Measurements from ENCODE around the gene ATF6B.

ATF6B gene

DNA sequence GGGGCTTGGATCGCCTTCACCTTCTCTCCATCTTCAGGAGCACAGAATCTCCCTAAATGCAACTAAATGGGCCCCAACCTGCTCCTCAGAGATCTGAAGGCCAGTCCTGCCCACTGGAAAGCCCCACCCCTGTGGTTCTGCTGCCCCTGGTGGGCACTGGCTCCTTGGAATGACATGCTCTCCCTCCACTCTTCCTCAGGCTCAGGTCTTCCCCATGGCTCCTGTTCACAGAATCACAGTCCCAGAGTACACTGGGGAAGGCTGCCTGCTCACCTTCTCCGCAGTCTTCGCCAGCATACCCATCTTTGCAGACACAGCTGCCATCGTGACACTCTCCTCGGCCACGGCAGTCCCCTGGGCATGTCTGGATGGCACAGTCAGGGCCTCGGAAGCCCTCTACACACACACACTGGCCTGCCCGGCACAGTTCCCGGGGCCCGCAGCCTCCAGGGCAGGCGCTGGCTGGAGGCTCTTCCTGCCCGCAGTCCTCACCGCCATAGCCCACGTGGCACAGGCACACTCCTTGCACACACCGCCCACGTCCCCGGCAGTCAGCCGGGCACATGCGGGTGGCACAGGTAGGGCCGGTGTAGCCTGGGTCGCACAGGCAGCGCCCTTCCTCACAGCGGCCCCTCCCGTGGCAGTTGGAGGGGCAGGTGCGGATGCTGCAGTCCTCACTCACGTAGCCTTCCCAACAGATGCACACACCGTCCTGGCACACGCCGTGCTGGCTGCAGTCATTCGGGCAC is 32.5 kb downstream of the ATF6B start:
- Histone ChIP-seq H3K36me3 (ENCODE audit: insufficient read depth, low read length) (no peaks in the 10 kb centered on the region), H3K9me3 (ENCODE audit: low read length) (no peaks in the 10 kb centered on the region), H3K27me3 (ENCODE audit: control insufficient read depth in 1 of 2, insufficient read depth in 2 of 2, low read length in 2 of 2) (peaks cover 0 to 27% of the 10 kb centered on the region in 2 donors), H3K4me3 (ENCODE audit: low read depth in 1 of 2, low read length in 2 of 2) (no peak overlapping the region), H3K27ac (ENCODE audit: low read depth, low read length) (no peak overlapping the region), H3K4me1 (ENCODE audit: insufficient read depth, low read length) (peaks cover 13% of the 10 kb centered on the region), H3K9ac (ENCODE audit: low read length) (no peak overlapping the region)

DNA sequence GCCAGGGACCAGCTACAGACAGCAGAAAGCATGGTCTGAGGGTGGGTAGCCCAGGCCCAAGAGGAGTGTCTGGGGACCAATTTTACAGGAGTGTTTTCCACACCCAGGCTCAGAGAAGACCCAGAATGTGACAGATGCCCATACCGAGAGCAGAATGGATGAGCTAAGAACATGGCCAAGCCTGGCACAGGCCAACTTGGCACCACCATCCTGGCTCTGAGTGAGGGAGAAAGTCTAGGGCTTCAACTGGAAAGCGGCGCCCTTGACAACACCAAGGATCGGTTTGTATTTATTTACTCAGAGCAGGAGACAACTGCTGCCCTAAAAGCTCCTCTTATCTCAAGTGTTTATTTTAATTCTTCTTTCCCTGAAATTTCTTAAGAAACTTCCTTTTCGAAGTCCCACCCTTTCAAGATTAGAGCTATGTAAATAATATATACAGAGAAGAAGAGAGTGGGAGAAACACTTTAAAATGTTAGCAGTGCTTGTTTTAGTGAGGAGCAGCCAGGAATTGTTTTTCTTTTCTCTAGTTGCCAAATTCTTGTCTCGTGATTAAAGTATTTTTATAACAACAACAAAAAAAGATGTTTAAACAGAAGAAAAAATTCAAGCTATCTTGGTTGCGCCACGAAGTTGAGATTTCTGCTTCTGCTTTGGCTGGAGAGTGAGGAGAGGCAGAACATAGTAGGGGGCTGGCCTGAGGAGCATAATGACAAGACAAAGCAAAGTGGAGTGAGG is 35.1 kb downstream of the ATF6B start:
- Histone ChIP-seq H3K27ac (ENCODE audit: low read depth, low read length) (no peak overlapping the region), H3K9me3 (ENCODE audit: low read length) (no peaks in the 10 kb centered on the region), H3K9ac (ENCODE audit: low read length) (no peak overlapping the region), H3K27me3 (ENCODE audit: control insufficient read depth in 1 of 2, insufficient read depth in 2 of 2, low read length in 2 of 2) (peaks cover 0 to 27% of the 10 kb centered on the region in 2 donors), H3K36me3 (ENCODE audit: insufficient read depth, low read length) (no peaks in the 10 kb centered on the region), H3K4me3 (ENCODE audit: low read depth in 1 of 2, low read length in 2 of 2) (no peak overlapping the region), H3K4me1 (ENCODE audit: insufficient read depth, low read length) (peaks cover 13% of the 10 kb centered on the region)

DNA sequence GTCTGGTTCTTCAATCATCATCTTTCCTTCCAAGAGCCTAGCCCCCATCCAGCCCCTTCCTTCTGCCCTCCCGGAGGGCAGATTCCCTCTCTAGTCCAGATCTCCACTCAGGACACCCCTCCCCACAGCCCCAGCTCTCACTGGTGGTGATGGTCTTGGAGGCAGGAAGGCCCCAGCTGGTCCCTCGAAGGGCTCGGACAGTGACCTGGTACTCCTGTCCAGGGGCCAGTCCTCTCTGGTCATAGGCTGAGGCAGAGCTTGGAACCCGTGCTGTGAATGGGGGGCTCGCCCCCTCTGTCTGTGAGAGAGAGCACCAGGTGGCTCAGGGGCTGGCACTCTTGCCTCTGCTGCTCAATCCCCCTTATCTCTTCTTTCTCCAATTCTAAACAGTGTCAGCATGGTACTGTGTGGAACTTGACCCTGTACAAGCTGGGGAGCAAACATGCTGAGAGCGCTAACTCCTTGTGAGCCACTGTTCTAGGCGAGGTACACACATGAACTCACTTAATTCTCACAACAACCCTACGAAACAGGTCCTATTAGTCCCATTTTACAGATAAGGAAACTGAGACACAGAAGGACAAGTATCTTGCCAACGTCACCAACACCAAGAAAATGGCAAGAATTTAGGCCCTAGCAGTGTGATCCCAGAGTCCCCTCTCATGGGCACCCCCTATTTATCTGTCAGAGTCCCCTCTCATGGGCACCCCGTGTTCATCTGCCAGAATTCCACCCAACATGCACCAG is 38.8 kb downstream of the ATF6B start:
- Histone ChIP-seq H3K9me3 (ENCODE audit: low read length) (no peaks in the 10 kb centered on the region), H3K27me3 (ENCODE audit: control insufficient read depth in 1 of 2, insufficient read depth in 2 of 2, low read length in 2 of 2) (peaks cover 0 to 22% of the 10 kb centered on the region in 2 donors), H3K9ac (ENCODE audit: low read length) (no peak overlapping the region), H3K27ac (ENCODE audit: low read depth, low read length) (no peak overlapping the region), H3K36me3 (ENCODE audit: insufficient read depth, low read length) (peaks cover under 1% of the 10 kb centered on the region), H3K4me1 (ENCODE audit: insufficient read depth, low read length) (peaks cover 15% of the 10 kb centered on the region), H3K4me3 (ENCODE audit: low read depth in 1 of 2, low read length in 2 of 2) (no peak overlapping the region)

DNA sequence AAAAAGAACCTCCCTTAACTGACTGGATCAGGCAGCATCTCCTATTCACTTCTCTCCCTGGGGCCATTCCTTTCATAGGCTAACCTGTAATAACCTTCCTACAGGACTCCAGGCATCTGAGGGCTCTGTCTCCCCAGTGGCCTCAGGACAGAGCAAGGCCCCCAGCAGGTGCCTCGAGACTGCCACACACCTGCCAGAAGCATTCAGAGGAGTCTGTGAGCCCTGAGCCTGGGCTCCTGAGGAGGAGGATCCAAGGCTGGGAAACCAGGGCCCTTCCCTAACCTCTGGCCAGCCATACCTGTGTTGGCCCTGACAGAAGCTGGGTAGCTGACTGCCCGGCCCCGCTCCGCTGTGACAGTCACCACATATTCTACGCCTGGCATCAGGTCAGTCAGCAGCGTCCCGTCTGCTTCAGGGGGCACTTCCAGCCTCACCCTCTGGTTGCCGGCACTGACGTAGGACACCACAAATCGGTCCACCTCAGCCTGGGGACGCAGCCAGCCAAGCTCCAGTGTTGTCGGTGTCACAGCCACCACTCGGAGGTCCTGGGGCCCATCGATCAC is 39.5 kb downstream of the ATF6B start:
- Histone ChIP-seq H3K4me1 (ENCODE audit: insufficient read depth, low read length) (peaks cover 18% of the 10 kb centered on the region), H3K9me3 (ENCODE audit: low read length) (no peaks in the 10 kb centered on the region), H3K9ac (ENCODE audit: low read length) (no peak overlapping the region), H3K4me3 (ENCODE audit: low read depth in 1 of 2, low read length in 2 of 2) (no peak overlapping the region), H3K27me3 (ENCODE audit: control insufficient read depth in 1 of 2, insufficient read depth in 2 of 2, low read length in 2 of 2) (peaks cover 0 to 22% of the 10 kb centered on the region in 2 donors), H3K36me3 (ENCODE audit: insufficient read depth, low read length) (peaks cover 7% of the 10 kb centered on the region), H3K27ac (ENCODE audit: low read depth, low read length) (no peak overlapping the region)

DNA sequence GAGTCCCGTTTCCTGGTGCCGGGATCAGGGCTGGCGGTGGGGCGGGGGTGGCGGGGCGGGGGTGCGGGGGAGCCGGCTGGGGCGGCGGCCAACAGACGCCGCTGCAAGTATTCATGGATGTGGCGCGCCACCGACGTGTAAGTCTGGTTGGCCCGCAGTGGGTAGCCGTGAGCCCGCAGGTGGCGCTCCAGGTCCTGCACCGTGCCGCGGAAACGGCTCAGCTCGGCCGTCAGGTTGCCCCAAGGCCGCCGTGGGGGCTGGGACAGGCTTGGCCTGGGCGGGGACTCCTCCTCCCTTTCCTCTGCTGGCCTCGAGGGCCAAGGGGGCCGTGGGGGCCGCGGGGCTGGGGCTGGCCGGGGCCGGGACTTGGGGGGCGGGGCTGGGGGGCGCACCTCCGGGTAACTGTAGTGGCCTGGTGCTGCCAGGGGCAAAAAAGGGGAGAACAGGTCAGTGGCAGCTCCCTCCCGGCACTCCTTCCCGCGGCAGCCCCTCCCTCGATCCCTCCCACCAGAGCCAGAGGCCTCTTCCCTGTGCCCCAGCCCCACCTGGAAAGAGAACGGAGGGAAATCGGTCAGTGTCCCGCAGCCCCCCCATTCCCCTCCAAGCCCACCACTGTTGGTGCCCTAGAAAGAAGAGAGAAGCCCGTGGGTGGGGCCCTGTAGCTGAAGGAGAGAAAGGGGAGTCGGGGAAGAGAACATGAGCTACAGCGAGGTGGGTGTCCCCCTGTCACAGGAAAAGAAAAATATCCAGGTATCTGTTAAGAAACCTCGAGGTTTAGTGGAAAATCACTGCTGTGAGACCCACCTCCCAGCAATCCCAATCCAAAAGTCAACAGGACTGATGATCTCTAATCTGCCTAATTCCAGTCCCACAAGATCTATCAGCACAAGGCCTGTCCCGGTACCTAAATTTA is 40.2 kb downstream of the ATF6B start:
- H3K4me1 ChIP-seq (ENCODE audit: insufficient read depth, low read length): peaks cover 18% of the 10 kb centered on the region
- H3K27ac ChIP-seq (ENCODE audit: low read depth, low read length): no peak overlapping the region
- H3K9me3 ChIP-seq (ENCODE audit: low read length): no peaks in the 10 kb centered on the region
- H3K27me3 ChIP-seq (ENCODE audit: control insufficient read depth in 1 of 2, insufficient read depth in 2 of 2, low read length in 2 of 2): peaks cover 0 to 22% of the 10 kb centered on the region in 2 donors
- peaks cover 10% of the 10 kb centered on the region for H3K36me3 ChIP-seq (ENCODE audit: insufficient read depth, low read length)
- no peak overlapping the region for H3K9ac ChIP-seq (ENCODE audit: low read length)
- H3K4me3 ChIP-seq (ENCODE audit: low read depth in 1 of 2, low read length in 2 of 2): no peak overlapping the region

DNA sequence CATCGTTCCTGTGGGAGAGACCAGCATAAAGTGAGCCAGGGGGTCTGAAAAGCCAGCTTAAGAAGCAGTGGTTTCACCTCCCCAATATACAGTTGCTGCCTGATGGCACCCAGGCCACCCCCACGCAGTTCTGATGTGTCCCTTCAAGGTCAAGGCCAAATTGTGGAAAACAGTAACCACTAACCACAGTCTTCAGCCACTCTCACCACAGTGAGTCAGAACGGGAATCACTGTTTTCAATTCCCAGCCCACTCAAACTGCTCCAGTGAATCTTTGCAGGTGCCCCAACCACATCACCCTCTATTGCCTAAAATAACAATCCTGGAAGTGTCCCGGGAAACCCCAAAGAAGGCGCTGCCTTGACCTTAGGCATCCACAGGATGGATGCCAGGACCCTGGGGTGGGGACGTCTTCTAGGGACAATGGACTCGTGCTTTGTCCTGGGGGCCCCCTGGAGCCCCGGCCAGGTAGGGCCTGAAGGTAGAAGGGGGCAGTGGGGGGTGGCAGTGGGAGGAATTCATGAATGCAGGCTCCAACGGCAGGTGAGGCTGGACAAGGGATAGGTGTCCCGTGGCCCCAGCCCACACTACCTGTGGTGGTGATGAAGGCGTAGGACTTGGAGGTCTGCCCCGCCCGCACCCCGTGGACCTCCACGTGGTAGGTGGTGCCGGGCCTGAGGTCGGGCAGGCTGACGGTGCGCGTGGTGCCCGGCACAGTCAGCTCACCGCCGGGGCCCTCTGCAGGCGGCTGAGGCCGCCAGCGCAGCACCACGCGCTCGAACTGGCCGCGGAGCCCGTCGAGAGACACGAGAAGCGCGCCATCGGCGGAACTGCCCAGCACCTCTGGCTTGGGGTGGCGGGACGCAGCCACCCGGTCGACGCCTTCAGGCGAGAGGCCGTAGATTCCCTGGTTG is 41.1 kb downstream of the ATF6B start:
- H3K9me3 ChIP-seq (ENCODE audit: low read length): no peaks in the 10 kb centered on the region
- H3K36me3 ChIP-seq (ENCODE audit: insufficient read depth, low read length): peaks cover 15% of the 10 kb centered on the region
- no peak overlapping the region for H3K9ac ChIP-seq (ENCODE audit: low read length)
- no peak overlapping the region for H3K27ac ChIP-seq (ENCODE audit: low read depth, low read length)
- H3K4me1 ChIP-seq (ENCODE audit: insufficient read depth, low read length): peaks cover 18% of the 10 kb centered on the region
- no peak overlapping the region for H3K4me3 ChIP-seq (ENCODE audit: low read depth in 1 of 2, low read length in 2 of 2)
- peaks cover 0 to 22% of the 10 kb centered on the region in 2 donors for H3K27me3 ChIP-seq (ENCODE audit: control insufficient read depth in 1 of 2, insufficient read depth in 2 of 2, low read length in 2 of 2)

DNA sequence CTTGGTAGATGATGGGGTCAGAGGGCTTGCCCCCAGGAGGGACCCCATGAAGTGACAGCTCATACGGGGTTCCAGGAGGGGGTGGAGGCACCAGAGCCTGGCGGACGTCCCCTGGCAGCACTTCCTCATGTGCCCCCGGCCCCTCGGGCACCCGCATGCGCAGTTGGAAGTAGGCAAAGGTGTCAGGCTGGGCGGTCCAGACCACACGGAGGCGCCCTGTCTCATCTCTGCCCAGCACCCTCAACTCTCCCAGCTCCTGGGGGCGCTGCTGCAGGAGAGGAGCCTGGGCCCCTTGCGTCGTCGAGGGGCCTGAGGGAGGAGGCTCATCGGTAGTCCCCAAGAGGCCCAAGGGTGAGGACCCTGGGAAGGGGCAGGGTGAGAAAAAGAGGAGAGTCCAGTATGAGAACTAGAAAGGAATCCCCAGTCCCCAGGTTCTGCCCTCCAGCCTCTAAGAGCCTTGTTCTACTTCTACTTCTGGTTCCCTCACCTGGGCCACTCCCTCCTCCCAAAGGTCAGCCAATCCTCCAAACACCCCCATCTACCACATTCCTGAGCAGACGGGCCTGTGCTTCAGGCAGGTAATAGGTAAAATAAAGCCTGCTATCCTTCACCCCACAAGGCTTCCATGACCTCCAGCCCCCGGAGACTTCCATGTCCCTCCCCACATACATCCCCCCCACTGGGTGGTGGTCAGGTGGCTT is 42.1 kb downstream of the ATF6B start:
- peaks cover 0 to 22% of the 10 kb centered on the region in 2 donors for H3K27me3 ChIP-seq (ENCODE audit: control insufficient read depth in 1 of 2, insufficient read depth in 2 of 2, low read length in 2 of 2)
- H3K4me3 ChIP-seq (ENCODE audit: low read depth in 1 of 2, low read length in 2 of 2): no peak overlapping the region
- H3K36me3 ChIP-seq (ENCODE audit: insufficient read depth, low read length): peaks cover 15% of the 10 kb centered on the region
- no peak overlapping the region for H3K27ac ChIP-seq (ENCODE audit: low read depth, low read length)
- H3K4me1 ChIP-seq (ENCODE audit: insufficient read depth, low read length): peaks cover 24% of the 10 kb centered on the region
- H3K9ac ChIP-seq (ENCODE audit: low read length): no peak overlapping the region
- H3K9me3 ChIP-seq (ENCODE audit: low read length): no peaks in the 10 kb centered on the region

DNA sequence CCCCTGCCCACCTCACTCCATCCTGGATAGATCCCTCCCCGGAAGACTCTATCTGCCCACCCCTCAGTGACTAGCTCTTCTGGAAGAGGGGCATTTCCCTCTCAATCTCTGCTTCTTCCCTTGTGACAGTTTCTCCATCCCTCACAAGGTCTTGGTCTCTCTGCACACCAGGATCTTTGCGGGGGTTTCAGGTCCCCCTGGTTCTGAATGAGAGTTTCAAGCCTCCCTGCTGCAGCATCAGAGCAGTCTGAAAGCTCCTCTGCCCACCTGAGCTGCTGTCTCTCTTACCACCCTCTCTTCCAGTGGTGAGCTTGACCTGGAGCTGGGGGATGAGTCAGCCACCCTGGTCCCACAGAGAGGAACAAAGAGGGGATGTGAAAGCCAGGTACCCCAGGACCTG is 43.3 kb downstream of the ATF6B start:
- Histone ChIP-seq H3K4me1 (ENCODE audit: insufficient read depth, low read length) (peaks cover 24% of the 10 kb centered on the region), H3K4me3 (ENCODE audit: low read depth in 1 of 2, low read length in 2 of 2) (no peak overlapping the region), H3K9ac (ENCODE audit: low read length) (no peak overlapping the region), H3K27me3 (ENCODE audit: control insufficient read depth in 1 of 2, insufficient read depth in 2 of 2, low read length in 2 of 2) (peaks cover 0 to 22% of the 10 kb centered on the region in 2 donors), H3K36me3 (ENCODE audit: insufficient read depth, low read length) (peaks cover 16% of the 10 kb centered on the region), H3K27ac (ENCODE audit: low read depth, low read length) (no peak overlapping the region), H3K9me3 (ENCODE audit: low read length) (no peaks in the 10 kb centered on the region)

DNA sequence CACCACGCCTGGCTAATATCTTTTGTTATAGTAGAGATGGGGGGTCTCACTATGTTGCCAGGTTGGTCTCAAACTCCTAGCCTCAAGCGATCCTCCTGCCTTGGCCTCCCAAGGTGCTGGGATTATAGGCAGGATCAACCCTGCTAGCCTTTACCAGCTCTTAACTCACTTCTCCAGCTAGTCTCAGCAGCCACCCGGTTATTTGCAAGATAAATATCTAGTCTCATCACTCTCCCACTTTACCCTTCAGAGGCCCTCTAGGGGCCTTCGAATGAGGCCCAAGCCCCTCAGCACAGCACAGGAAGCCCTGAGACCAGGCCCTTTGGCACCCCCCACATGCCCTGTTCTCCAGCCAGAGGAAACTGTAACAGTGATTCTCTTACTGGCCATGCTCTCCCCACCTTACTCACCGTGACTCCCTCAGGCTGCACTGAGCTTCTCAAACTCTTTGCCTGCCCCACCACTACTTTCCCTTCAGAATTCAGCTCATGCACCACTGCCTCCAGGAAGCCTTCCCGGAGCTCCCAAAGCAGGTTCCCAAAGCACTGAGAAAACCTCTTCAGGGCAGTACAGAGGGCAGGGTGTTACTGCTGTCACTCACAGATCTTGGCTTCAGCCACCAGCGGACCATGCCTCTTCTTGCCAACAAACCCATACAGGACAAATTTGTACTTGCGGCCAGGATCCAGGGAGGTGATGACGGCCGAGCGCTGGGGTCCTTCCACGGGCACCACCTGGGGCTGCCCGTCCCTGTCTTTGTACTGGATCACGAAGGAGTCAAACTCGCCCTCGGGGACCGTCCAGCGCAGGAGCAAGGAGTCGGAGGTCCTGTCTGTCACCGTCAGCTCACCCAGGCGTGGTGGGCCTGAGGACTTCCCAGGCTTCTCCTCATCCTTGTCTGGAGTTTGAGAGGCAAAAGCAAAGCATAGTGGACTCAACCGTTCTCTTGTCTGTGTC is 44.0 kb downstream of the ATF6B start:
- H3K4me1 ChIP-seq (ENCODE audit: insufficient read depth, low read length): peaks cover 24% of the 10 kb centered on the region
- peaks cover 22% of the 10 kb centered on the region for H3K36me3 ChIP-seq (ENCODE audit: insufficient read depth, low read length)
- H3K9ac ChIP-seq (ENCODE audit: low read length): no peak overlapping the region
- H3K4me3 ChIP-seq (ENCODE audit: low read depth in 1 of 2, low read length in 2 of 2): no peak overlapping the region
- H3K27ac ChIP-seq (ENCODE audit: low read depth, low read length): no peak overlapping the region
- peaks cover 0 to 22% of the 10 kb centered on the region in 2 donors for H3K27me3 ChIP-seq (ENCODE audit: control insufficient read depth in 1 of 2, insufficient read depth in 2 of 2, low read length in 2 of 2)
- H3K9me3 ChIP-seq (ENCODE audit: low read length): no peaks in the 10 kb centered on the region

Data from muscle layer of colon (tissue), 2 donors.